HAP-1 (cell line): ENCODE results near the gene DNMT3L.

Experiments
- DNase-seq, 2 experiments: peaks; one replicate each; pipeline ENCODE4 v3.0.0-alpha.2; 2016 to 2020; ENCODE audit warnings: low spot score in 2 of 2
- H3K27me3 ChIP-seq: fragments of 250-450 bp; sonication (Bioruptor Pico); 2 replicates; pipeline ENCODE4 v1.5.1; 2020; ENCODE audit warnings: low read depth, mild to moderate bottlenecking, moderate library complexity
- H3K36me3 ChIP-seq: fragments of 250-450 bp; sonication (Bioruptor Pico); replicated peaks from 2 replicates; pipeline ENCODE4 v1.5.1; 2020; ENCODE audit warnings: mild to moderate bottlenecking
- H3K4me1 ChIP-seq: fragments of 250-450 bp; sonication (Bioruptor Pico); 2 replicates; pipeline ENCODE4 v1.5.1; 2020; ENCODE audit warnings: mild to moderate bottlenecking
- H3K4me3 ChIP-seq: fragments of 250-450 bp; sonication (Bioruptor Pico); 2 replicates; pipeline ENCODE4 v1.5.1; 2020; ENCODE audit warnings: mild to moderate bottlenecking, moderate library complexity
- H3K9me3 ChIP-seq: fragments of 250-450 bp; sonication (Bioruptor Pico); 2 replicates; pipeline ENCODE4 v1.5.1; 2020; ENCODE audit warnings: mild to moderate bottlenecking, moderate library complexity
- in situ Hi-C: fragments of 300-500 bp; cut with MboI; formaldehyde crosslinking; loops from 3 replicates; pipeline ENCODE4 v1.14.3; 2020; ENCODE audit warnings: low sequenced_read_pairs, inconsistent platforms, mixed read lengths

DNMT3L gene

GRCh38 chr21:44279354-44280260 lies 17.9 kb upstream of the DNMT3L start:
- Histone ChIP-seq H3K27me3 (no peaks in the 10 kb centered on the region), H3K4me1 (peaks cover 13% of the 10 kb centered on the region), H3K36me3 (no peaks in the 10 kb centered on the region), H3K9me3 (no peaks in the 10 kb centered on the region), H3K4me3 (no peak overlapping the region)
- in situ Hi-C loops: no loop called here
- no peak for DNase-seq

- H3K4me1 ChIP-seq: no peaks in the 10 kb centered on the region
- in situ Hi-C loops: no loop called here
- no peak overlapping the region for H3K4me3 ChIP-seq
- H3K9me3 ChIP-seq: no peaks in the 10 kb centered on the region
- H3K36me3 ChIP-seq: no peaks in the 10 kb centered on the region
- no peak for DNase-seq
- no peaks in the 10 kb centered on the region for H3K27me3 ChIP-seq
Observed at GRCh38 chr21:44275041-44275440, 13.3 kb upstream of the DNMT3L start.

- no peaks in the 10 kb centered on the region for H3K4me1 ChIP-seq
- no peak overlapping the region for H3K4me3 ChIP-seq
- H3K36me3 ChIP-seq: no peaks in the 10 kb centered on the region
- DNase-seq: no peak
- in situ Hi-C loops: no loop called here
- H3K9me3 ChIP-seq: no peaks in the 10 kb centered on the region
- H3K27me3 ChIP-seq: no peaks in the 10 kb centered on the region
Observed at GRCh38 chr21:44273046-44273445, 11.3 kb upstream of the DNMT3L start.

DNA sequence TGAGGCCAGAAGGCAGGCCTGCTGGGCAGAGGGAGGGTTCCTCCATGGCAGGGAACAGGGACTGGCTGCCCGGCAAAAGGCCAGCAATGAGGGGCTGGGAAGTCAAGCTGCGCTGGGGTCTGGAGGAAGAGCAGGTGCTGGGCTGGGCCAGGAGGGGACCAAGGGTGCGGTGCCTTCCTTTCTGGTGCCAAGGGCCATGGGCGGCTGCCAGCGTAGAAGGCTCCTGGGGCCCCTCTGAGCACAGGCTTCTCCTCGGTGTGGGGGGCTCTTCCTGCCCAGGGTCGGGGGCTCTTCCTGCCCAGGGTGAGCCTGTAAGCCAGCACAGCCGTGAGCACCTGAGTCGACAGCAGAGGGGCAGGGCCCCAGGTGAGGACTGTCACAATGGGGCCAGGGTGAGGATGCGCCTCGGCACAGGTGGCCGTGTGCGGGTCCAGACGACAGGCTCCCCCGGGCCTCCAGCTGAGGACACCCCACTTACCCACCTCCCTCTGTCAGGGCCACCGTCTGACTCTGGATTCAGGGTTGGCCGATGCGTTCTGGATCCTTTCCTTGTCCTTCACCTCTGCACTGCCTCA lies 10.7 kb upstream of the DNMT3L start:
- no peaks in the 10 kb centered on the region for H3K27me3 ChIP-seq
- DNase-seq: no peak
- no peaks in the 10 kb centered on the region for H3K36me3 ChIP-seq
- H3K4me3 ChIP-seq: no peak overlapping the region
- no peaks in the 10 kb centered on the region for H3K9me3 ChIP-seq
- no peaks in the 10 kb centered on the region for H3K4me1 ChIP-seq
- in situ Hi-C loops: no loop called here

- Histone ChIP-seq H3K36me3 (no peaks in the 10 kb centered on the region), H3K9me3 (no peaks in the 10 kb centered on the region), H3K27me3 (no peaks in the 10 kb centered on the region), H3K4me3 (no peak overlapping the region), H3K4me1 (no peaks in the 10 kb centered on the region)
- no peak for DNase-seq
- in situ Hi-C loops: no loop called here
Observed at GRCh38 chr21:44271558-44272283, 10.0 kb upstream of the DNMT3L start.

- Histone ChIP-seq H3K4me1 (no peaks in the 10 kb centered on the region), H3K9me3 (no peaks in the 10 kb centered on the region), H3K4me3 (no peak overlapping the region), H3K27me3 (no peaks in the 10 kb centered on the region), H3K36me3 (no peaks in the 10 kb centered on the region)
- DNase-seq: no peak
- in situ Hi-C loops: no loop called here
Observed at GRCh38 chr21:44269090-44269489, 7.4 kb upstream of the DNMT3L start.

- no peaks in the 10 kb centered on the region for H3K36me3 ChIP-seq
- no peaks in the 10 kb centered on the region for H3K4me1 ChIP-seq
- in situ Hi-C loops: no loop called here
- H3K27me3 ChIP-seq: no peaks in the 10 kb centered on the region
- no peak overlapping the region for H3K4me3 ChIP-seq
- DNase-seq: no peak
- H3K9me3 ChIP-seq: no peaks in the 10 kb centered on the region
Observed at GRCh38 chr21:44267655-44268142, 6.0 kb upstream of the DNMT3L start.

- in situ Hi-C loops: no loop called here
- no peak overlapping the region for H3K4me3 ChIP-seq
- H3K27me3 ChIP-seq: no peaks in the 10 kb centered on the region
- no peaks in the 10 kb centered on the region for H3K4me1 ChIP-seq
- H3K9me3 ChIP-seq: no peaks in the 10 kb centered on the region
- no peak for DNase-seq
- H3K36me3 ChIP-seq: no peaks in the 10 kb centered on the region
Observed at GRCh38 chr21:44265734-44266270, 4.1 kb upstream of the DNMT3L start.

- H3K4me1 ChIP-seq: no peaks in the 10 kb centered on the region
- H3K36me3 ChIP-seq: no peaks in the 10 kb centered on the region
- no peaks in the 10 kb centered on the region for H3K9me3 ChIP-seq
- DNase-seq: no peak
- H3K4me3 ChIP-seq: no peak overlapping the region
- no peaks in the 10 kb centered on the region for H3K27me3 ChIP-seq
- in situ Hi-C loops: no loop called here
Observed at GRCh38 chr21:44263768-44264167, 2.1 kb upstream of the DNMT3L start.

- in situ Hi-C loops: no loop called here
- Histone ChIP-seq H3K27me3 (no peaks in the 10 kb centered on the region), H3K4me1 (no peaks in the 10 kb centered on the region), H3K36me3 (no peaks in the 10 kb centered on the region), H3K9me3 (no peaks in the 10 kb centered on the region), H3K4me3 (no peak overlapping the region)
- peak in 1 of 2 experiments; percentile 35 for DNase-seq
Observed at GRCh38 chr21:44263221-44263760, 1.6 kb upstream of the DNMT3L start.

- H3K4me3 ChIP-seq: no peak overlapping the region
- no peak for DNase-seq
- no peaks in the 10 kb centered on the region for H3K4me1 ChIP-seq
- H3K9me3 ChIP-seq: no peaks in the 10 kb centered on the region
- H3K27me3 ChIP-seq: no peaks in the 10 kb centered on the region
- in situ Hi-C loops: no loop called here
- H3K36me3 ChIP-seq: no peaks in the 10 kb centered on the region
Observed at GRCh38 chr21:44262338-44263056, 800 bp upstream of the DNMT3L start.

GRCh38 chr21:44260791-44261631 lies 686 bp downstream of the DNMT3L start:
- Histone ChIP-seq H3K27me3 (no peaks in the 10 kb centered on the region), H3K4me1 (no peaks in the 10 kb centered on the region), H3K36me3 (no peaks in the 10 kb centered on the region), H3K9me3 (no peaks in the 10 kb centered on the region), H3K4me3 (no peak overlapping the region)
- DNase-seq: no peak
- in situ Hi-C loops: no loop called here
